Endothelial cell of umbilical vein (primary cell): ENCODE data around the gene PAPPA. TPM values are rescaled to one million over a fixed set of nuclear protein-coding genes. Genes with fewer than 3 reads are reported as not detected.

ENCODE experiments used
- BruUV-seq: library from RNA; stranded (reverse); fragments of 400-500 nt; replicated peaks from 2 replicates; lab custom pipeline; 2021; lab: Mats Ljungman, UMichigan
- CTCF ChIA-PET: fragments of 300-600, 350-600 bp; sonication (Branson Sonifier 250); formaldehyde crosslinking; loops from one replicate; lab custom pipeline; 2021; ENCODE audit warnings: antibody characterized with exemption, inconsistent platforms; lab: Charles Lee
- POLR2A ChIA-PET: fragments of 300-600, 350-600 bp; sonication (Branson Sonifier 250); formaldehyde crosslinking; loops from one replicate; lab custom pipeline; 2021; ENCODE audit warnings: antibody characterized with exemption, inconsistent platforms; lab: Charles Lee
- DNase-seq: peaks from one replicate; pipeline ENCODE4 v3.0.0-alpha.2; 2011; ENCODE audit warnings: low read depth, low spot score
- FAIRE-seq: peaks from 2 replicates; lab custom pipeline; 2011; peaks lifted over from hg19 to GRCh38; lab: Jason Lieb, UNC
- H2AFZ ChIP-seq: 2 replicates; pipeline ENCODE4 v1.6.0; 2012; ENCODE audit warnings: low read depth, low read length, control low read depth, inconsistent platforms
- H3K27ac ChIP-seq: 2 replicates; pipeline ENCODE4 v1.5.1; 2011; ENCODE audit warnings: low read depth, mild to moderate bottlenecking, control low read depth, low read length, moderate library complexity; ENCODE audit not compliant: insufficient read depth
- H3K27me3 ChIP-seq, 2 experiments: 2 replicates each; pipeline versions ENCODE4 v1.6.0 to v1.6.1; 2011; ENCODE audit warnings: low read length in 2 of 2, mixed read lengths in 1 of 2; ENCODE audit not compliant: control insufficient read depth in 2 of 2, insufficient read depth in 2 of 2
- H3K36me3 ChIP-seq, 2 experiments: 2 replicates in 1 of 2; 3 replicates in 1 of 2; pipeline ENCODE4 v1.5.1; 2011; ENCODE audit warnings: low read length in 2 of 2, mild to moderate bottlenecking in 1 of 2, moderate library complexity in 1 of 2; ENCODE audit not compliant: control insufficient read depth in 2 of 2, insufficient read depth in 2 of 2; ENCODE audit errors: extremely low read depth in 1 of 2
- H3K4me1 ChIP-seq: 3 replicates; pipeline ENCODE4 v1.5.1; 2011; ENCODE audit warnings: mild to moderate bottlenecking, low read length; ENCODE audit not compliant: control insufficient read depth, insufficient read depth; ENCODE audit errors: extremely low read depth
- H3K4me2 ChIP-seq: 2 replicates; pipeline ENCODE4 v1.6.1; 2011; ENCODE audit warnings: low read length, control low read depth, mixed read lengths; ENCODE audit not compliant: insufficient read depth
- H3K4me3 ChIP-seq, 3 experiments: fragments of 200-600 bp in 1 of 3; sonication (generic), shearing (Covaris generic) in 1 of 3; replicated peaks in 1 of 3; 2 replicates each; pipeline ENCODE4 v1.5.1; 2011 to 2016; ENCODE audit warnings: control low read depth in 3 of 3, low read length in 3 of 3, mild to moderate bottlenecking in 2 of 3, inconsistent platforms in 1 of 3, low read depth in 1 of 3, moderate library complexity in 1 of 3; ENCODE audit not compliant: insufficient read depth in 1 of 3
- H3K79me2 ChIP-seq: 2 replicates; pipeline ENCODE4 v1.6.0; 2012; ENCODE audit warnings: low read length, inconsistent platforms; ENCODE audit not compliant: control insufficient read depth, insufficient read depth
- H3K9ac ChIP-seq: replicated peaks from 2 replicates; pipeline ENCODE3; 2011; ENCODE audit warnings: low read length, control low read depth; ENCODE audit not compliant: insufficient read depth; ENCODE audit errors: extremely low read depth
- H3K9me1 ChIP-seq: replicated peaks from 3 replicates; pipeline ENCODE4 v1.6.0; 2011; ENCODE audit warnings: mild to moderate bottlenecking, low read length; ENCODE audit not compliant: control insufficient read depth, insufficient read depth; ENCODE audit errors: extremely low read depth
- H3K9me3 ChIP-seq: replicated peaks from 2 replicates; pipeline ENCODE4 v1.5.1; 2012; ENCODE audit warnings: low read length, inconsistent platforms; ENCODE audit not compliant: control insufficient read depth, insufficient read depth
- H4K20me1 ChIP-seq: replicated peaks from 2 replicates; pipeline ENCODE3; 2011; ENCODE audit warnings: mild to moderate bottlenecking, low read length; ENCODE audit not compliant: control insufficient read depth, insufficient read depth; ENCODE audit errors: extremely low read depth
- GATA2 ChIP-seq: IDR thresholded peaks from 2 replicates; pipeline ENCODE4 v1.7.0; 2011; ENCODE audit warnings: low read depth, mild to moderate bottlenecking, moderate library complexity, mixed read lengths, low read length; ENCODE audit not compliant: insufficient read length, insufficient read depth
- JUN ChIP-seq: IDR thresholded peaks from 2 replicates; pipeline ENCODE4 v1.6.1; 2011; ENCODE audit warnings: borderline replicate concordance, low read depth; ENCODE audit not compliant: insufficient read length, insufficient read depth
- MYC ChIP-seq: IDR thresholded peaks from one replicate; pipeline ENCODE4 v1.6.1; 2011; ENCODE audit warnings: mild to moderate bottlenecking, low read depth, low read length
- POLR2A ChIP-seq: IDR thresholded peaks from 2 replicates; pipeline ENCODE4 v1.6.1; 2012; ENCODE audit warnings: low read depth, mild to moderate bottlenecking, control low read depth, low read length
- dilution Hi-C: fragments of 300-500 bp; cut with MboI; formaldehyde crosslinking; loops from one replicate; pipeline ENCODE4 v1.15.0; 2019; ENCODE audit warnings: low sequenced_read_pairs; ENCODE audit not compliant: extremely low pct_ligation_motif_present
- intact Hi-C: fragments of 100-400 bp; cut with micrococcal nuclease; formaldehyde crosslinking; loops from one replicate; pipeline ENCODE4 v1.10.0; 2022
- polyA plus RNA-seq, 4 experiments: library from polyadenylated mRNA; depleted of rRNA in 3 of 4; stranded (reverse) in 3 of 4; unstranded in 1 of 4; fragments of >200 nt; gene quantifications; 2 replicates each; pipeline versions ENCODE4 v1.2.1 to v1.2.3, GENCODE V29; 2011 to 2012; ENCODE audit warnings: missing spikeins in 1 of 4
- total RNA-seq: library from RNA; stranded (reverse); gene quantifications from 2 replicates; pipeline ENCODE4 v1.2.3, GENCODE V29; 2021
- TF ChIP-seq, protein P1 (sequence below), 2 donors: IDR thresholded peaks; 1 replicate in 1 of 2; 2 replicates in 1 of 2; pipeline ENCODE4 v1.5.1; 2011; ENCODE audit warnings: low read length in 2 of 2, mild to moderate bottlenecking in 2 of 2, moderate library complexity in 2 of 2, control low read depth in 1 of 2, inconsistent platforms in 1 of 2, low read depth in 1 of 2; ENCODE audit not compliant: insufficient read depth in 1 of 2; ENCODE audit errors: extremely low read depth in 1 of 2

PAPPA gene
- total and polyA plus RNA-seq, 2 donors (not counting 3 experiments of a cell fraction or from before 2014, with no cell fraction given), result 0.13 to 0.41 TPM

DNA sequence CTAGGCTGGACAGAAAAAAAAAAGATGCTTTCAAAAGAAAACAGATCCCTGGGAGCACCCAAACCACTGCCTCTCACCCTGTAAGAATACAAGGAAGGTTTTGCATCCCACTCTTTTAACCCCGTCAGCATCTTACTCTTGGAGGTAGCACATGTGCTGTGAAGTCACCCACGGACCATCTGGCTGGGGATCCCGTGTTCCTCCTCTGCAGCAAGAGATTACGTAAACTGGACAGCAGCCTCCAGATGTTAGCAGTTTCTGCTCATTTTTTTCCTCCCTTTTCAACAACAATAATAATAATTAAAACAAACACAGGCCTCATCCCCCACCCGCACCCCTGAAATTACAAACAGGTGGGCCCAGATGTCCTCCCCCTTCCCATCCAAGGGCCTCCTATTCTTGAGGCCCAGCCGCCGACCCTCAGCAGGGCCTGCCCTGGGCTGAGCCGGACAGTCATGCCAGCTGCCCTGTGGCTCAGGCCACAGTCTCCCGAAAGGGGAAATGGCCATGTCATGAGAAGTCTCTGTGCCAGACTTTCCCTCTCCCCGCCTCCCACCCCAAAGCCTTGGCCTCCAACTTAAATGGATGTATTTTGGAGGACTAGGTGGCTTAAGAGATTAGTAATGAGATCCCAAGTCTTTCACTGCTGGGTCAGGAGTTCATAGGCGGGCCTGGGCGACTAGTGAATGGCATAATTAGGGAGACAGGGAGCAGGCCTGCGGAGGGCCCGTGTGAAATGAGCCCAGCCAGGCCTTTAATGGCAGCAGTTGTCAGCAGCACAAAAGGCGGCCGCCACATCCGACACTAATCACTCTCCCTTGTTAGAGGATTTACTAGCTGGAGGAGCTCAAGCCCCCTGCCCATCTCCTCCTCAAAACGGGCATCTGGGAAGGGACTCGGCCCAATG, 165.1 kb downstream of the PAPPA start:
- Histone ChIP-seq H3K9ac (no peak overlapping the region), H3K9me1 (no peaks in the 10 kb centered on the region), H3K4me3 (no peak overlapping the region), H4K20me1 (no peaks in the 10 kb centered on the region), H3K4me2 (no peak overlapping the region), H2AFZ (no peak overlapping the region), H3K4me1 (no peaks in the 10 kb centered on the region), H3K27me3 (no peaks in the 10 kb centered on the region), H3K36me3 (no peaks in the 10 kb centered on the region), H3K27ac (no peak overlapping the region), H3K9me3 (no peaks in the 10 kb centered on the region), H3K79me2 (no peaks in the 10 kb centered on the region)
- TF ChIP-seq POLR2A, result no peak
- dilution Hi-C loops, result no loop called here
- intact Hi-C loops, result no loop called here
- ChIA-PET POLR2A (no interaction called here), CTCF (no interaction called here)
- no peak for FAIRE-seq
- no TSS peak for BruUV-seq
- no peak for DNase-seq

DNA sequence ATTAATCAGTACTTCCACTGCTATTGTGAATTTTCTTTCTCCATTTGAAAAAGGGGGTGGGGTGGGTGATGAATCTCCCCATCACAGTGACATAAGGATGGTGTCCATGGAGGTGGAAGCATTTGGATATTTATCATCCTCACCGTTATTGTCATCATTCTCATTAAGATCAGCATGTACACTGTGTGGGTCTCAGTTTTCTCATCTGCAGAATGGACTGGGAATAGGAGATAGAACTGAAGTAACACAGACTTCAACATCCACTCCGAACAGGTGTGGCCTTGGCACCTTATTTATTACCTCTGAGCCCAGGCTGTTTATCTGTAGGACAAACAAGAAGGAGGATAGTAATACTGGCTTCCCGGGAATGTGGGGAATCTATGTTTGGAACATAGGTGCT, 165.9 kb downstream of the PAPPA start:
- H3K36me3 ChIP-seq, result no peaks in the 10 kb centered on the region

More for the DNA sequence above, 165.9 kb downstream of the PAPPA start:
- CTCF ChIA-PET, result no interaction called here
- Histone ChIP-seq H3K79me2 (no peaks in the 10 kb centered on the region), H3K27ac (no peak overlapping the region), H4K20me1 (no peaks in the 10 kb centered on the region), H3K4me1 (no peaks in the 10 kb centered on the region), H3K27me3 (no peaks in the 10 kb centered on the region), H2AFZ (no peak overlapping the region), H3K4me3 (no peak overlapping the region), H3K4me2 (no peak overlapping the region), H3K9me1 (no peaks in the 10 kb centered on the region), H3K9ac (no peak overlapping the region), H3K9me3 (no peaks in the 10 kb centered on the region)
- TF ChIP-seq, protein P1, sequence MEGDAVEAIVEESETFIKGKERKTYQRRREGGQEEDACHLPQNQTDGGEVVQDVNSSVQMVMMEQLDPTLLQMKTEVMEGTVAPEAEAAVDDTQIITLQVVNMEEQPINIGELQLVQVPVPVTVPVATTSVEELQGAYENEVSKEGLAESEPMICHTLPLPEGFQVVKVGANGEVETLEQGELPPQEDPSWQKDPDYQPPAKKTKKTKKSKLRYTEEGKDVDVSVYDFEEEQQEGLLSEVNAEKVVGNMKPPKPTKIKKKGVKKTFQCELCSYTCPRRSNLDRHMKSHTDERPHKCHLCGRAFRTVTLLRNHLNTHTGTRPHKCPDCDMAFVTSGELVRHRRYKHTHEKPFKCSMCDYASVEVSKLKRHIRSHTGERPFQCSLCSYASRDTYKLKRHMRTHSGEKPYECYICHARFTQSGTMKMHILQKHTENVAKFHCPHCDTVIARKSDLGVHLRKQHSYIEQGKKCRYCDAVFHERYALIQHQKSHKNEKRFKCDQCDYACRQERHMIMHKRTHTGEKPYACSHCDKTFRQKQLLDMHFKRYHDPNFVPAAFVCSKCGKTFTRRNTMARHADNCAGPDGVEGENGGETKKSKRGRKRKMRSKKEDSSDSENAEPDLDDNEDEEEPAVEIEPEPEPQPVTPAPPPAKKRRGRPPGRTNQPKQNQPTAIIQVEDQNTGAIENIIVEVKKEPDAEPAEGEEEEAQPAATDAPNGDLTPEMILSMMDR (IDR thresholded peaks at IDR 0.05; ENCODE audit: extremely low read depth in 1 of 2, insufficient read depth in 1 of 2, low read depth in 1 of 2, low read length in 2 of 2), result no peak
- TF ChIP-seq JUN (no peak), MYC (no peak), GATA2 (no peak)
- no TSS peak for BruUV-seq
- POLR2A ChIA-PET, result no interaction called here
- dilution Hi-C loops (no loop called here), intact Hi-C loops (no loop called here)
- DNase-seq, result no peak
- no peak for FAIRE-seq
